Neural progenitor cell (in vitro differentiated cells): ENCODE data around the gene GNG7. TPM values are rescaled to one million over a fixed set of nuclear protein-coding genes. Genes with fewer than 3 reads are reported as not detected.
"Not testable (repeated sequence)": the region's sequence is repeated elsewhere in the genome, so short reads cannot be mapped to it uniquely, and the experiment has no call there.

ENCODE experiments used
- DNase-seq: peaks from one replicate; pipeline ENCODE4 v3.0.0-alpha.2; 2016; ENCODE audit warnings: low spot score
- H2AFZ ChIP-seq: fragments of 200-600 bp; sonication (generic); replicated peaks from 2 replicates; pipeline ENCODE4 v1.6.1; 2016; ENCODE audit warnings: antibody characterized with exemption
- H3F3A ChIP-seq: fragments of 200-600 bp; sonication (generic); 2 replicates; pipeline ENCODE4 v1.6.1; 2016; ENCODE audit warnings: antibody characterized with exemption, low read depth
- H3K27ac ChIP-seq: fragments of 200-600 bp; sonication (generic); 2 replicates; pipeline ENCODE4 v1.5.1; 2016; ENCODE audit warnings: mild to moderate bottlenecking
- H3K27me3 ChIP-seq: fragments of 200-600 bp; sonication (generic); 2 replicates; pipeline ENCODE4 v1.6.1; 2016; ENCODE audit warnings: mild to moderate bottlenecking, moderate library complexity
- H3K36me3 ChIP-seq: fragments of 200-600 bp; sonication (generic); 2 replicates; pipeline ENCODE4 v1.5.1; 2016
- H3K4me1 ChIP-seq: fragments of 200-600 bp; sonication (generic); 2 replicates; pipeline ENCODE4 v1.6.1; 2016; ENCODE audit warnings: mixed run types
- H3K4me2 ChIP-seq: fragments of 200-600 bp; sonication (generic); 2 replicates; pipeline ENCODE4 v1.6.1; 2016
- H3K4me3 ChIP-seq: fragments of 200-600 bp; sonication (generic); 2 replicates; pipeline ENCODE4 v1.5.1; 2016
- H3K79me2 ChIP-seq: fragments of 200-600 bp; sonication (generic); 2 replicates; pipeline ENCODE4 v1.6.1; 2016; ENCODE audit warnings: low read depth
- H3K9ac ChIP-seq: fragments of 200-600 bp; sonication (generic); 2 replicates; pipeline ENCODE4 v1.6.1; 2016
- H3K9me3 ChIP-seq: fragments of 200-600 bp; sonication (generic); 2 replicates; pipeline ENCODE4 v1.5.1; 2016; ENCODE audit warnings: low read depth
- H4K20me1 ChIP-seq: fragments of 200-600 bp; sonication (generic); 2 replicates; pipeline ENCODE4 v1.6.1; 2016; ENCODE audit warnings: low read depth
- H3K27ac Mint-ChIP-seq: 3 replicates; pipeline ENCODE4 v1.8.0; 2021; ENCODE audit warnings: mixed read lengths
- H3K27me3 Mint-ChIP-seq: 2 replicates; pipeline ENCODE4 v1.8.0; 2022; ENCODE audit warnings: low read depth, mild to moderate bottlenecking, inconsistent platforms, moderate library complexity, mixed read lengths; ENCODE audit not compliant: insufficient read depth
- H3K36me3 Mint-ChIP-seq: 3 replicates; pipeline ENCODE4 v1.8.0; 2021; ENCODE audit warnings: mixed read lengths
- H3K4me1 Mint-ChIP-seq: 3 replicates; pipeline ENCODE4 v1.8.0; 2021; ENCODE audit warnings: mixed read lengths
- H3K4me3 Mint-ChIP-seq: 3 replicates; pipeline ENCODE4 v1.8.0; 2021; ENCODE audit warnings: mild to moderate bottlenecking, moderate library complexity, mixed read lengths
- H3K9me3 Mint-ChIP-seq: 3 replicates; pipeline ENCODE4 v1.8.0; 2020; ENCODE audit warnings: mixed read lengths
- EZH2 ChIP-seq: fragments of 200-600 bp; sonication (generic); IDR thresholded peaks from 2 replicates; pipeline ENCODE4 v1.6.1; 2017; ENCODE audit warnings: antibody characterized with exemption, mild to moderate bottlenecking, moderate library complexity
- EZH2phosphoT487 ChIP-seq: fragments of 200-600 bp; sonication (generic); IDR thresholded peaks from 2 replicates; pipeline ENCODE4 v1.6.1; 2017; ENCODE audit warnings: antibody characterized with exemption
- total RNA-seq: library from RNA; depleted of rRNA; stranded (reverse); fragments of >200 nt; gene quantifications from 2 replicates; pipeline ENCODE4 v1.2.3, GENCODE V29; 2015; ENCODE audit warnings: low replicate concordance
- TF ChIP-seq, protein P1 (sequence below): fragments of 200-600 bp; sonication (generic); IDR thresholded peaks from 2 replicates; pipeline ENCODE4 v1.5.1; 2017; ENCODE audit warnings: antibody characterized with exemption, mild to moderate bottlenecking

The GNG7 gene
- total RNA-seq, 1 donor from 2014 or later = 7.0 TPM

DNA sequence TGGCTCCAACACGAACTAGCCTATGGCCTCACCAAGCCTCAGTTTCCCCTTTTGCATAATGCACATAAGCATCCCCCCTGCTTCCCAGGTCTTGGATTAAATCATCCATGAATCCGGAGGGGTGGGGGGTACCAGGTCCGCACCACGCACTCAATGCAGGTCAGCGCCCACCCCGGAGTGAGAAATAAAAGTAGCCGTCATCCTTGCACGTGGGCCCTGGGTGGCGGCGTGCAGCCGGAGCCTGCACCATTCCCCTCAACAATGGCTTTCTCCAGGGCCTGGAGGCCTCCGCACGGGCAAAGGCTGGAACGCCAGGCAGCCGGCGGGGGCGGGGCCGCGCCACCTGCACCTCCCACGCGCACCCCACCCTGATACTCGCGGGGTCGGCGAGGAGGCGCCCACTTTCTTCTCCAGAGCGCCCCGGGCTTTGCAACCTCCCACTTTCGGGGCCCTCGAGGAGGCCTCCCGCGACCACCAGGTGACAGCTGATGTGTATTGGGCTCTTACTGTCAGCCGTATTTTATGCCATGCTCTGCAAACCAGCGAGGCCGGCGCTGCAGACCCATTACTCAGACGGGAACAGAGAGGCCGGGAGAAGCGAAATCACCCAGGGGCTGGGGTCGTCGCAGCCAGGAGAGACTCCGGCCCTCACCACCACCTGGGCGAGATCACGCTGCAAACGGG lies 227.3 kb downstream of the GNG7 start:
- peak; percentile 32 for TF ChIP-seq EZH2phosphoT487
- no peak for TF ChIP-seq EZH2
- peaks cover 21% of the 10 kb centered on the region for H3F3A ChIP-seq
- peaks cover 35% of the 10 kb centered on the region for H4K20me1 ChIP-seq
- H3K36me3 Mint-ChIP-seq = no peaks in the 10 kb centered on the region
- peak overlapping the region; percentile 79 for H3K4me3 Mint-ChIP-seq
- no peak overlapping the region for H2AFZ ChIP-seq
- H3K9ac ChIP-seq = no peak overlapping the region
- no peaks in the 10 kb centered on the region for H3K36me3 ChIP-seq
- H3K9me3 Mint-ChIP-seq = no peaks in the 10 kb centered on the region
- H3K79me2 ChIP-seq = no peaks in the 10 kb centered on the region
- peaks cover 56% of the 10 kb centered on the region for H3K27me3 ChIP-seq
- peaks cover 36% of the 10 kb centered on the region for H3K27me3 Mint-ChIP-seq
- peaks cover 22% of the 10 kb centered on the region for H3K4me1 Mint-ChIP-seq
- peak; percentile 65 for DNase-seq
- H3K4me1 ChIP-seq = peaks cover 26% of the 10 kb centered on the region
- peak overlapping the region; percentile 55 for H3K4me3 ChIP-seq
- no peak overlapping the region for H3K27ac Mint-ChIP-seq
- H3K4me2 ChIP-seq = peak overlapping the region; percentile 87
- no peaks in the 10 kb centered on the region for H3K9me3 ChIP-seq
- H3K27ac ChIP-seq = no peak overlapping the region

DNA sequence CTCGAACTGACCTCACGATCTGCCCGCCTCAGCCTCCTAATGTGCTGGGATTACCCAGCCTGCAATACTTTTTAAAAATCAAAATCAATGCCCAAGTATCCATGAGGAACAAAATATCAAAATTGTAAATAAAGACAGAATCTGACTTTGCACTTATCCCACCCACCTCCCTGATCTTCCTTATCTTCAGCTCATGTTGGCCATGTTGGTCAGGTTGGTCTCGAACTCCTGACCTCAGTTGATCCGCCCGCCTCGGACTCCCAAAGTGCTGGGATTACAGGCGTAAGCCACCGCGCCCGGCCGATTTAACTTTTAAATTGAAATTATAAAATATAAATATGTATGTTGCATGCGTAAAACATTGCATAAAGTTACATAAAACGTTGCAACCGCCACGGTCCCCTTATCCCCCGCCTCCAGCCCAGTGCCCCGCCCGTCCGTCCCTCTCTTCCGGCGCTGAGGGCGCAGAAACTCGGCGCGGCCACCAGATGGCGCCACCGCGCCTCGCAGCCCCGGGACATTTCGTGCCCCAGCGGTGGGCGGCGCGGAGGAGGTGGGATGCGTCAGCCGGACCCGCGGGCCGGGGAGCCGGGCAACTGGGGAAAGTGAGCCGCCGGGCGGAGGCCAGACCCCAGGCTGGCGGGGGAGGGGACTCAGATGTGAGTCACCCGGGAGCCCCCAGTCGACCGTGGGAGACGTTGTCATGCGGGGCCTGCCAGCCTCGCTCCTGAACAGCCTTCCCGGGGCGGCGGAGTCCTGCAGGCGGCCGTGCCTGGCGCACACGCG lies 228.1 kb downstream of the GNG7 start:
- Mint-ChIP-seq H3K27me3 (peaks cover 28% of the 10 kb centered on the region), H3K36me3 (no peaks in the 10 kb centered on the region), H3K4me1 (peaks cover 26% of the 10 kb centered on the region), H3K9me3 (no peaks in the 10 kb centered on the region), H3K4me3 (peak overlapping the region; percentile 75), H3K27ac (no peak overlapping the region)
- H3K4me3 ChIP-seq = peak overlapping the region; percentile 55
- TF ChIP-seq EZH2phosphoT487 (no peak), EZH2 (no peak)
- TF ChIP-seq, protein P1, sequence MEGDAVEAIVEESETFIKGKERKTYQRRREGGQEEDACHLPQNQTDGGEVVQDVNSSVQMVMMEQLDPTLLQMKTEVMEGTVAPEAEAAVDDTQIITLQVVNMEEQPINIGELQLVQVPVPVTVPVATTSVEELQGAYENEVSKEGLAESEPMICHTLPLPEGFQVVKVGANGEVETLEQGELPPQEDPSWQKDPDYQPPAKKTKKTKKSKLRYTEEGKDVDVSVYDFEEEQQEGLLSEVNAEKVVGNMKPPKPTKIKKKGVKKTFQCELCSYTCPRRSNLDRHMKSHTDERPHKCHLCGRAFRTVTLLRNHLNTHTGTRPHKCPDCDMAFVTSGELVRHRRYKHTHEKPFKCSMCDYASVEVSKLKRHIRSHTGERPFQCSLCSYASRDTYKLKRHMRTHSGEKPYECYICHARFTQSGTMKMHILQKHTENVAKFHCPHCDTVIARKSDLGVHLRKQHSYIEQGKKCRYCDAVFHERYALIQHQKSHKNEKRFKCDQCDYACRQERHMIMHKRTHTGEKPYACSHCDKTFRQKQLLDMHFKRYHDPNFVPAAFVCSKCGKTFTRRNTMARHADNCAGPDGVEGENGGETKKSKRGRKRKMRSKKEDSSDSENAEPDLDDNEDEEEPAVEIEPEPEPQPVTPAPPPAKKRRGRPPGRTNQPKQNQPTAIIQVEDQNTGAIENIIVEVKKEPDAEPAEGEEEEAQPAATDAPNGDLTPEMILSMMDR = peak; percentile 98
- no peak overlapping the region for H2AFZ ChIP-seq
- no peaks in the 10 kb centered on the region for H3K79me2 ChIP-seq
- no peak overlapping the region for H3K27ac ChIP-seq
- peaks cover 21% of the 10 kb centered on the region for H3F3A ChIP-seq
- H3K4me2 ChIP-seq = peak overlapping the region; percentile 87
- peaks cover 35% of the 10 kb centered on the region for H4K20me1 ChIP-seq
- H3K27me3 ChIP-seq = peaks cover 49% of the 10 kb centered on the region
- H3K9me3 ChIP-seq = no peaks in the 10 kb centered on the region
- peak; percentile 95 for DNase-seq
- H3K9ac ChIP-seq = no peak overlapping the region
- H3K36me3 ChIP-seq = no peaks in the 10 kb centered on the region
- H3K4me1 ChIP-seq = peaks cover 26% of the 10 kb centered on the region

DNA sequence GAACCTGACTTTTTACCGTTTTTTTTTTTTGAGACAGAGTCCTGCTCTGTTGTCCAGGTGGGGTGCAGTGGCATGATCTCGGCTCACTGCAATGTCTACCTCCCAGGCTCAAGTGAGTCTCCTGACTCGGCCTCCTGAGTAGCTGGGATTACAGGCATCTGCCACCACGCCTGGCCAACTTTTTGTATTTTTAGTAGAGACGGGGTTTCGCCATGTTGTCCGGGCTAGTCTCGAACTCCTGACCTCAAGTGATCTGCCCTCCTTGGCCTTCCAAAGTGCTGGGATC lies 232.6 kb downstream of the GNG7 start:
- not testable (repeated sequence) for H3K4me2 ChIP-seq, H3K4me3 ChIP-seq, H3F3A ChIP-seq, H3K36me3 ChIP-seq, H3K79me2 ChIP-seq, H2AFZ ChIP-seq, H3K27me3 Mint-ChIP-seq, H3K9me3 Mint-ChIP-seq, H3K4me1 ChIP-seq, H3K9ac ChIP-seq, H3K36me3 Mint-ChIP-seq, H3K27ac ChIP-seq, H3K27ac Mint-ChIP-seq, DNase-seq, H3K27me3 ChIP-seq, H3K9me3 ChIP-seq, H4K20me1 ChIP-seq
- Mint-ChIP-seq H3K4me3 (peak overlapping the region; percentile 66), H3K4me1 (peaks cover 13% of the 10 kb centered on the region)

DNA sequence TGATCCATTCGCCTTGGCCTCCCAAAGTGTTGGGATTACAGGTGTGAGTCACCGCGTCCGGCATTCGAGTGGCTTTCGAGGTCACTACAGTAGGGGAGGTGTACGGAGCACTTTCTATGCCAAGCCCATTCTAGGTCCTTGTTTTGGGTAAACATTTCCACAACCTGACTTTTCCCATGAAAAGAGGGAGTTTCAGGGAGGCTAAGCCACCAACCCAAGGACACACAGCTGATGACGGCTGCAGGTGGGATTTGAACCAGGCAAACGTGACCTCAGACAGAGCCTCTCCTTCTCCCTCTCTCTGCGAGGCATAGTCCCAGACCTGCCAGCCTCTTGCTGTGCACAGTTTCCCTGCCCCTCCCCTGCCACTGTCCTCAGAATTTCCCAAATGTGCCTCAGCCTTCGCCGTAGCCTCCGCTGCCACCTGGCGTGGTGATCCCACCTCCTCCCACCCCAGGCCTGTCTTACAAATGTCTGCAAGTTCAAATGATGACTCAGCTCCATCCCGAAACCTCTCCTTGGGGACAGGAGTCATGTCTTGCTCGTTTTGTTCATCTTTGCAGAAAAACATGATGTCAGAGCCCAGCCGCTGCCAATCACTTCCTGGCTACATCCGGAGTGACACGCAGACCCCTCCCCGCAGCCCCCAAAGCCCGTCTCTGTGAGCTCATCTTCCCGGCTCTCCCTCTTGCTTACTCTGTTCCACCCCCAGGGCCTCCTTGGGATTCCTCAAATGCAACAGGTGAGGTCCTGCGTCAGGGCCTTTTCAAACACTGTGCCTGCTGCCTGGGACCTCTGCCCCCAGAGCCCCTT lies 233.2 kb downstream of the GNG7 start:
- Histone ChIP-seq H3K27me3 (no peaks in the 10 kb centered on the region), H3K4me1 (no peaks in the 10 kb centered on the region), H3K79me2 (no peaks in the 10 kb centered on the region), H3F3A (no peaks in the 10 kb centered on the region), H2AFZ (no peak overlapping the region), H3K4me2 (no peak overlapping the region), H3K9ac (no peak overlapping the region), H4K20me1 (no peaks in the 10 kb centered on the region), H3K9me3 (no peaks in the 10 kb centered on the region), H3K4me3 (no peak overlapping the region), H3K27ac (no peak overlapping the region), H3K36me3 (no peaks in the 10 kb centered on the region)
- Mint-ChIP-seq H3K4me3 (peak overlapping the region; percentile 66), H3K36me3 (no peaks in the 10 kb centered on the region), H3K27me3 (peaks cover 2% of the 10 kb centered on the region), H3K9me3 (no peaks in the 10 kb centered on the region), H3K4me1 (peaks cover 13% of the 10 kb centered on the region), H3K27ac (no peak overlapping the region)
- DNase-seq = no peak
- TF ChIP-seq, protein P1 = no peak
- TF ChIP-seq EZH2 (no peak), EZH2phosphoT487 (no peak)
